Measurements from ENCODE around the gene KRT75.

DNA sequence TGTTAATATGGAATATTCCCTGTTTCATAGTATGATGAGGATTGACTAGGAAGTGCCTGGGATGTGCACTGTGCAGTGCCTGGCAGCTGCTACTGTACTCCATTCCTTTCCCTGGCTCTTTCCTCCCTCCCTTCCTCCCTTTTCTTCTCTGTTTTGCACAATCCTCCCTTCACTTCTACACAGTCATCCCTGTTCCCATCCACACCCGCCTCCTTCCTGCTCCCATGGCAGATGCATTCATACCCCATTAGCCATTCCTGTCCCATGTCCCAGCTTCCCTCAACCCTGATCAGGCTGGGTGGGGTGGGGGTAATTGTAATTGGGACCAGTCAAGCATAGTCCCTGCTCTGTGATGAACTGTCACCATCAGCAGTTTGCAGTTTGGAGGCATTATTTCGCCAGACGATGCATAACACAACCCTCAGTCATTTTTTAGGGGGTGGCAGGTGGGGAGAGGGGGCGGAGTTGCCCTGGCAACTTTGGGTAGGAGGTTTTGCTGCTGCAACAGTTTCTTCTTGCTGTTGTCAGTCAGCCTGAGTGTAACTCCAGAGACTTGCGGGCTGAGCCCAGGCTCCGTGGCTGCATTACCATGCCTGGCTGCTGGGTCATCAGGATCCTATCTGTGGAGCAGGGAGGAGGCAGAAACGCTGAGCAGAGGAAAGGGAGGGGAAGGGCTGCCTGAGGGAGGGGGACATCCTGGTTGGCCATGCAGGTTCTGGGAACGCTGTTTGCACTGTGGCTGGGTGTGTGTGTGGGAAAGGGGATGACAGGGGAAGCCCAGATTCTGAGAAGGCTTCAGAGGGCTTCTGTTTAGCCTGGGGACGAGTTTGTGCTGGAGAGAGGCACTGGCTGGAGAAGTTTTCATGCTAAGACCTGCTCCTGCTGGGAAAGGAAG lies 44.6 kb downstream of the KRT75 start:
- TF ChIP-seq, protein P1, sequence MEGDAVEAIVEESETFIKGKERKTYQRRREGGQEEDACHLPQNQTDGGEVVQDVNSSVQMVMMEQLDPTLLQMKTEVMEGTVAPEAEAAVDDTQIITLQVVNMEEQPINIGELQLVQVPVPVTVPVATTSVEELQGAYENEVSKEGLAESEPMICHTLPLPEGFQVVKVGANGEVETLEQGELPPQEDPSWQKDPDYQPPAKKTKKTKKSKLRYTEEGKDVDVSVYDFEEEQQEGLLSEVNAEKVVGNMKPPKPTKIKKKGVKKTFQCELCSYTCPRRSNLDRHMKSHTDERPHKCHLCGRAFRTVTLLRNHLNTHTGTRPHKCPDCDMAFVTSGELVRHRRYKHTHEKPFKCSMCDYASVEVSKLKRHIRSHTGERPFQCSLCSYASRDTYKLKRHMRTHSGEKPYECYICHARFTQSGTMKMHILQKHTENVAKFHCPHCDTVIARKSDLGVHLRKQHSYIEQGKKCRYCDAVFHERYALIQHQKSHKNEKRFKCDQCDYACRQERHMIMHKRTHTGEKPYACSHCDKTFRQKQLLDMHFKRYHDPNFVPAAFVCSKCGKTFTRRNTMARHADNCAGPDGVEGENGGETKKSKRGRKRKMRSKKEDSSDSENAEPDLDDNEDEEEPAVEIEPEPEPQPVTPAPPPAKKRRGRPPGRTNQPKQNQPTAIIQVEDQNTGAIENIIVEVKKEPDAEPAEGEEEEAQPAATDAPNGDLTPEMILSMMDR (IDR thresholded peaks at IDR 0.05) = no peak
- TF ChIP-seq POLR2A (IDR thresholded peaks at IDR 0.05) = no peak
